ENCODE measurements around the gene TNFSF8.

- no peak for TF ChIP-seq CTCF (IDR thresholded peaks at IDR 0.05; ENCODE audit: poor library complexity, severe bottlenecking)
- no peak for TF ChIP-seq EZH2 (IDR thresholded peaks at IDR 0.05; ENCODE audit: borderline replicate concordance, insufficient read depth, low read length, poor library complexity, severe bottlenecking)
- no peak for TF ChIP-seq POLR2AphosphoS5 (IDR thresholded peaks at IDR 0.05)
- TF ChIP-seq REST (IDR thresholded peaks at IDR 0.05; ENCODE audit: borderline replicate concordance): no peak
- no peak for TF ChIP-seq TAF1 (IDR thresholded peaks at IDR 0.05; ENCODE audit: low read depth)
- TF ChIP-seq RAD21 (conservative IDR thresholded peaks at IDR 0.05): no peak
- TF ChIP-seq EP300 (conservative IDR thresholded peaks at IDR 0.05; ENCODE audit: poor library complexity, severe bottlenecking): no peak
- no peak for TF ChIP-seq SMC3 (conservative IDR thresholded peaks at IDR 0.05; ENCODE audit: poor library complexity)
Observed at GRCh38 chr9:114921171-114921570, 9.2 kb downstream of the TNFSF8 start.

All from neural cell (in vitro differentiated cells).